ENCODE measurements around the gene AMBRA1.

DNA sequence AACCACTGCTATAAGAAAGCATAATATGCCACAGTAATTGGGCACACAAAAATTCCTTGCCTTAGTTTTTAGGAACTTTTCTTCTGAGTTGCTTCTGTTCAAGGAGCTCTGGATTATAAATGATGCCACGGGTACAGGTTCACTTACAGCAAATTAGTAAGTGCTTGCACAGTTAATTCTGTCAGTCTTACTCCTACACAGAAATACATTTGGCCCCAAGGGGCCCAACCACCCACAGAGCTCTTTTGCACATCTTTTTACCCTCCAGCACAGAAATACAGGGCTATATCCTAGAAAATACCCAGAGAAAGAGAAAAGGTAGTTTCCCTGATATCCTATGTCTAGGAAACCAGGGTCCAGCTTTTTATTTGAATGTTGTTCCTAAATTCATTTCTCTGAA is 115.6 kb downstream of the AMBRA1 start:
- TF ChIP-seq, protein P1, sequence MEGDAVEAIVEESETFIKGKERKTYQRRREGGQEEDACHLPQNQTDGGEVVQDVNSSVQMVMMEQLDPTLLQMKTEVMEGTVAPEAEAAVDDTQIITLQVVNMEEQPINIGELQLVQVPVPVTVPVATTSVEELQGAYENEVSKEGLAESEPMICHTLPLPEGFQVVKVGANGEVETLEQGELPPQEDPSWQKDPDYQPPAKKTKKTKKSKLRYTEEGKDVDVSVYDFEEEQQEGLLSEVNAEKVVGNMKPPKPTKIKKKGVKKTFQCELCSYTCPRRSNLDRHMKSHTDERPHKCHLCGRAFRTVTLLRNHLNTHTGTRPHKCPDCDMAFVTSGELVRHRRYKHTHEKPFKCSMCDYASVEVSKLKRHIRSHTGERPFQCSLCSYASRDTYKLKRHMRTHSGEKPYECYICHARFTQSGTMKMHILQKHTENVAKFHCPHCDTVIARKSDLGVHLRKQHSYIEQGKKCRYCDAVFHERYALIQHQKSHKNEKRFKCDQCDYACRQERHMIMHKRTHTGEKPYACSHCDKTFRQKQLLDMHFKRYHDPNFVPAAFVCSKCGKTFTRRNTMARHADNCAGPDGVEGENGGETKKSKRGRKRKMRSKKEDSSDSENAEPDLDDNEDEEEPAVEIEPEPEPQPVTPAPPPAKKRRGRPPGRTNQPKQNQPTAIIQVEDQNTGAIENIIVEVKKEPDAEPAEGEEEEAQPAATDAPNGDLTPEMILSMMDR (IDR thresholded peaks at IDR 0.05) = no peak
- TF ChIP-seq POLR2AphosphoS5 (IDR thresholded peaks at IDR 0.05) = no peak
